IMR-90 (cell line): ENCODE results near the gene NINJ2.

Source experiments
- CEBPB ChIP-seq: IDR thresholded peaks from 2 replicates; pipeline ENCODE4 v1.6.1; 2012; ENCODE audit warnings: low read depth, low read length, improper control_type of control experiment
- CHD1 ChIP-seq: IDR thresholded peaks from 2 replicates; pipeline ENCODE4 v1.6.1; 2012; ENCODE audit warnings: low read depth, low read length, improper control_type of control experiment
- MAFK ChIP-seq: IDR thresholded peaks from 2 replicates; pipeline ENCODE4 v1.6.1; 2012; ENCODE audit warnings: low read depth, low read length, improper control_type of control experiment
- MAZ ChIP-seq: IDR thresholded peaks from 2 replicates; pipeline ENCODE4 v1.6.1; 2012; ENCODE audit warnings: low read depth, mild to moderate bottlenecking, low read length, improper control_type of control experiment, moderate library complexity, borderline replicate concordance
- MXI1 ChIP-seq: IDR thresholded peaks from 2 replicates; pipeline ENCODE4 v1.6.1; 2012; ENCODE audit warnings: low read depth, mild to moderate bottlenecking, low read length, moderate library complexity, borderline replicate concordance
- POLR2A ChIP-seq: IDR thresholded peaks from 2 replicates; pipeline ENCODE4 v1.6.1; 2012; ENCODE audit warnings: mild to moderate bottlenecking, low read depth, low read length
- RAD21 ChIP-seq: IDR thresholded peaks from 2 replicates; pipeline ENCODE4 v1.6.1; 2012; ENCODE audit warnings: low read length, improper control_type of control experiment
- RCOR1 ChIP-seq: IDR thresholded peaks from 2 replicates; pipeline ENCODE4 v1.6.1; 2012; ENCODE audit warnings: mild to moderate bottlenecking, low read length, improper control_type of control experiment; ENCODE audit not compliant: insufficient replicate concordance
- RFX5 ChIP-seq: IDR thresholded peaks from 2 replicates; pipeline ENCODE4 v1.8.0; 2012; ENCODE audit warnings: low read depth, mild to moderate bottlenecking, low read length, moderate library complexity
- SMC3 ChIP-seq: fragments of 150-350 bp; IDR thresholded peaks from 2 replicates; pipeline ENCODE4 v1.6.1; 2016; ENCODE audit warnings: low read depth, mild to moderate bottlenecking, antibody characterized with exemption, low read length, moderate library complexity
- TF ChIP-seq, protein P1 (sequence below): fragments of 150-350 bp; IDR thresholded peaks from 2 replicates; pipeline ENCODE4 v1.6.1; 2017; ENCODE audit warnings: mild to moderate bottlenecking, antibody characterized with exemption, low read length, low read depth
- TF ChIP-seq, protein P2 (sequence below): conservative IDR thresholded peaks from 2 replicates; pipeline ENCODE4 v1.5.1; 2012; ENCODE audit warnings: mild to moderate bottlenecking, low read depth, low read length, improper control_type of control experiment

DNA sequence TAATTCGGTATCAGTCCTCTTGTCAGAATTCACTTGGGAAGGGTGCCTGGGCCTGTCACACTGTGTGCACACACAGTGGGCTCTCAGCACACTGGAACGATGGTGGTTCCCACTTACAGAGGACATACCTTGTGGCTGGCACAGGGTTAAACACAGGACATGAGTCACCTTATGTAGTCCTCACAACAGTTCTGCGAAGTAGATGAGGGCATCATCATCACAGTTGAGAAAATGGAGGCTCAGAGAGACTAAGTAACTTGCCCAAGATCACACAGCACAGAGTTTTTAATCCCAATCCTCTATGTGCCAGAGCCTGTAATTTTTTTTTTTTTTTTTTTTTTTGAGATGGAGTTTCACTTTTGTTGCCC, 90.7 kb downstream of the NINJ2 start:
- TF ChIP-seq POLR2A: no peak
- TF ChIP-seq RFX5: no peak
- TF ChIP-seq, protein P1, sequence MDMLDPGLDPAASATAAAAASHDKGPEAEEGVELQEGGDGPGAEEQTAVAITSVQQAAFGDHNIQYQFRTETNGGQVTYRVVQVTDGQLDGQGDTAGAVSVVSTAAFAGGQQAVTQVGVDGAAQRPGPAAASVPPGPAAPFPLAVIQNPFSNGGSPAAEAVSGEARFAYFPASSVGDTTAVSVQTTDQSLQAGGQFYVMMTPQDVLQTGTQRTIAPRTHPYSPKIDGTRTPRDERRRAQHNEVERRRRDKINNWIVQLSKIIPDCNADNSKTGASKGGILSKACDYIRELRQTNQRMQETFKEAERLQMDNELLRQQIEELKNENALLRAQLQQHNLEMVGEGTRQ: no peak
- no peak for TF ChIP-seq SMC3
- TF ChIP-seq, protein P2, sequence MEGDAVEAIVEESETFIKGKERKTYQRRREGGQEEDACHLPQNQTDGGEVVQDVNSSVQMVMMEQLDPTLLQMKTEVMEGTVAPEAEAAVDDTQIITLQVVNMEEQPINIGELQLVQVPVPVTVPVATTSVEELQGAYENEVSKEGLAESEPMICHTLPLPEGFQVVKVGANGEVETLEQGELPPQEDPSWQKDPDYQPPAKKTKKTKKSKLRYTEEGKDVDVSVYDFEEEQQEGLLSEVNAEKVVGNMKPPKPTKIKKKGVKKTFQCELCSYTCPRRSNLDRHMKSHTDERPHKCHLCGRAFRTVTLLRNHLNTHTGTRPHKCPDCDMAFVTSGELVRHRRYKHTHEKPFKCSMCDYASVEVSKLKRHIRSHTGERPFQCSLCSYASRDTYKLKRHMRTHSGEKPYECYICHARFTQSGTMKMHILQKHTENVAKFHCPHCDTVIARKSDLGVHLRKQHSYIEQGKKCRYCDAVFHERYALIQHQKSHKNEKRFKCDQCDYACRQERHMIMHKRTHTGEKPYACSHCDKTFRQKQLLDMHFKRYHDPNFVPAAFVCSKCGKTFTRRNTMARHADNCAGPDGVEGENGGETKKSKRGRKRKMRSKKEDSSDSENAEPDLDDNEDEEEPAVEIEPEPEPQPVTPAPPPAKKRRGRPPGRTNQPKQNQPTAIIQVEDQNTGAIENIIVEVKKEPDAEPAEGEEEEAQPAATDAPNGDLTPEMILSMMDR: no peak
- no peak for TF ChIP-seq MAFK
- TF ChIP-seq CHD1: no peak
- no peak for TF ChIP-seq MXI1
- TF ChIP-seq RCOR1: no peak
- TF ChIP-seq RAD21: no peak
- no peak for TF ChIP-seq CEBPB
- no peak for TF ChIP-seq MAZ
